Immature natural killer cell (primary cell): Measurements from ENCODE around the gene CDC42BPG. TPM values are rescaled to one million over a fixed set of nuclear protein-coding genes. Genes with fewer than 3 reads are reported as not detected.
A peak's percentile ranks its signal among the peaks of the same experiment; 100 is the strongest.

Source experiments
- DNase-seq, 3 donors: peaks; one replicate each; pipeline ENCODE4 v3.0.0; 2022; ENCODE audit warnings: mixed read lengths in 1 of 3
- H3K27ac Mint-ChIP-seq, 6 donors: one replicate each; pipeline ENCODE4 v1.8.0; 2020; ENCODE audit warnings: mixed read lengths in 6 of 6, mild to moderate bottlenecking in 5 of 6, inconsistent platforms in 4 of 6, moderate library complexity in 3 of 6
- H3K27me3 Mint-ChIP-seq, 3 donors: one replicate each; pipeline ENCODE4 v1.8.0; 2020 to 2021; ENCODE audit warnings: low read depth in 3 of 3, mild to moderate bottlenecking in 3 of 3, mixed read lengths in 3 of 3, moderate library complexity in 3 of 3, inconsistent platforms in 1 of 3
- H3K36me3 Mint-ChIP-seq, 3 donors: one replicate each; pipeline ENCODE4 v1.8.0; 2020; ENCODE audit warnings: mixed read lengths in 3 of 3, inconsistent platforms in 2 of 3, mild to moderate bottlenecking in 2 of 3
- H3K4me1 Mint-ChIP-seq, 2 donors: one replicate each; pipeline ENCODE4 v1.8.0; 2020; ENCODE audit warnings: inconsistent platforms in 2 of 2, mild to moderate bottlenecking in 2 of 2, mixed read lengths in 2 of 2, moderate library complexity in 1 of 2
- H3K4me3 Mint-ChIP-seq, 5 donors: one replicate each; pipeline ENCODE4 v1.8.0; 2020; ENCODE audit warnings: mild to moderate bottlenecking in 5 of 5, mixed read lengths in 5 of 5, inconsistent platforms in 3 of 5, moderate library complexity in 3 of 5
- H3K9me3 Mint-ChIP-seq, 6 donors: one replicate each; pipeline ENCODE4 v1.8.0; 2020; ENCODE audit warnings: mild to moderate bottlenecking in 6 of 6, mixed read lengths in 6 of 6, inconsistent platforms in 4 of 6, moderate library complexity in 3 of 6
- polyA plus RNA-seq, 3 donors: library from polyadenylated mRNA; unstranded; fragments of 300-500 nt; fragmentation: Illumina TruSeq; gene quantifications; one replicate each; pipeline ENCODE4 v1.2.3, GENCODE V29; 2021

CDC42BPG gene
- polyA plus RNA-seq, 3 donors from 2014 or later, result 0.13 to 0.22 TPM; not detected in 1

DNA sequence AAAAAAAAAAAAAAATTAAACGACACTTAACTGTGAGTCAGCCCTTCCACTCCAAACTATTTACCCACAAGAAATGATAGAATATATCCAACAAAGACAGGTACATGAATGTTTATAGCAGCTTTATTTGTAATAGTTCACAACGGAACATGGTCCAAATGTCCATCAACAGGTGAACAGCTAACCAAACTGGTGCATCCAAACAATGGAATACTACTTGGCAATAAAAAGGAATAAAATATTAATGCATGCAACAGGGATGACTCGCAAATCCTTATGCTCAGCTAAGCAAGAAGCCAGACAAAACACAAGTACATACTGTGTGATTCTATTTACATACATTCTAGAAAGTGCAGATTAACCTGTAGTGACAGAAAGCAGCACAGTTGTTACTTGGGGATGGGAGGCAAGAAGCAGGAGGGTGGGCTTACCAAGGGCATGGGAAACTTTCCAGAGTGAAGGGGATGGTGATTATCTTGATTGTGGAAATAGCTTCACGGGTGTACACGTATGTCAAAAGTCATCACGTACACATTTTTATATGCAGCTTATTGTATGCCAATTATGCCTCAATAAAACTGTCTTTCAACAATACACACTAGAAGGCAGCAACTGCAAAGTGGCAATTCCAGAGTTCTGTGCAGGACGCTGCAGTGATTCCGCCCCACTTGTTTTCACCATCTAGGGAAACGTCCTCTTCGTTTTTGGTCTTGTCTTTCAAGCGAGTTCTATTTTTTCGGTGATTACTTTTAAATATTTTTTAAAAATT, 59.5 kb downstream of the CDC42BPG start:
- H3K4me3 Mint-ChIP-seq, result no peak overlapping the region
- H3K27me3 Mint-ChIP-seq, result peaks cover 0 to 5% (median 0%) of the 10 kb centered on the region in 3 donors
- DNase-seq, result no peak
- no peak overlapping the region for H3K27ac Mint-ChIP-seq
- no peaks in the 10 kb centered on the region for H3K9me3 Mint-ChIP-seq
- peaks cover 4 to 11% of the 10 kb centered on the region in 2 donors for H3K4me1 Mint-ChIP-seq
- no peaks in the 10 kb centered on the region for H3K36me3 Mint-ChIP-seq

DNA sequence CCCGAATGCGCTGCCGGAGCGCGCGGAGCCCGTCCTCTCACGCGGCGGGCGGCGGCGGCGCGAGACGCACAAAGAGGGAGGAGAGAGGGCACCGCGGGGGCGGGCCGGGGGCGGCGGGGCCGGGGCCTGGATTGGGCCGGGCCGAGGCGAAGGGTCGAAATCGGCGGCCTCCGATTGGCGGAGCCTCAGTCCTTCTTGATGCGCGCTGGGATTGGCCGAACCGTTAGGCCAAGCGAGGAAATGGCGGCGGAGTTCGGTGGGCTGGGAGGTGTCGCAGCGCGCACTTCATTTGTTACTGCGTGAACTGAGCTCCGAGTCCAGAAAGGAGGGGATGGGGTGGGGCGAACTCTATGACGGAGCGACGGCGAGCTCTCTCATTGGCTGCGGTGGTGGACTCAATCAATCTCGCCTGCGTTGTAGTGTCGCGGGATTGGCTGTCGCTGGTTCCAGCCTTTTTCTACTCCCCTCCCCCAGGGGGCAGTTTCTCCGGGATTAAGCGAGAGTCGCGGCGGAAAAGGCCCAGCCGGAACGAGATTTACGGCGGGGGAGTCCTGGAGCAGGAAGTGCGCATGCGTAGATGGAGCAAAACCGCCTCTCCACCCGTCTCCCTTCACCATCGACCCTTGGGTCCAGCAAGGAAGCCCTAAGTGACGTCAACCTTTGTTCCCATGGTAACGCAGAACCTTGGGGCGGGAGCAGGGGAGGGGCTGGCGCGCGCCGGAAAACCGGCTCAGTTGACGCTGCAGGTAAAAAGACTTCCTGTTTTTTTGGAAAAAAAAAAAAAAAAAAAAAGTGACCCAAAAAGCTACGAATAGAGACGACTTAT, 65.8 kb downstream of the CDC42BPG start, which contains the start of gene SF1:
TSS of gene SF1 (minus strand) at position 70 of the 826 bp plus-strand sequence. CDS start 150 bp downstream, outside the sequence.
- H3K9me3 Mint-ChIP-seq, result no peaks in the 10 kb centered on the region
- H3K4me1 Mint-ChIP-seq, result peaks cover 42 to 57% of the 10 kb centered on the region in 2 donors
- peak within 1 kb of the TSS; percentile 98 to 100 (median 99) for H3K27ac Mint-ChIP-seq
- peak within 1 kb of the TSS; percentile 89 to 97 (median 94) for H3K4me3 Mint-ChIP-seq
- DNase-seq, result peak; percentile 100
- H3K27me3 Mint-ChIP-seq, result peaks cover 20 to 29% (median 20%) of the 10 kb centered on the region in 3 donors
- H3K36me3 Mint-ChIP-seq, result peaks cover 8 to 30% (median 26%) of the 10 kb centered on the region in 3 donors

DNA sequence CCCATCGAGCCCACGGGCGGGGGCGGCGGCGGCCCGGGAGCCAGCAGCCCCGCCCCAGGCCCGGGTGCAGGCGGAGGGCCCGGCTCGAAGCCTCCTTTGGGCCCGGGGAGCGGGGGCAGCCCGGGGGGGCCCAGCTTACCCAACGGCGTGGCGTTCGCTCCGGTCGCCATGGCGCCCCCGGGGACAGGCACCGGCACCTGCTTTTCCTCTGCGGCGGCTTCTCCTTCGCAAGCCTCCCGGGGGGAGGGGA, 66.3 kb downstream of the CDC42BPG start:
- DNase-seq, result no peak
- Mint-ChIP-seq H3K27ac (peak overlapping the region in 5 of 6 donors; percentile 98 to 100 (median 99)), H3K4me1 (peaks cover 45 to 62% of the 10 kb centered on the region in 2 donors), H3K27me3 (peaks cover 20 to 29% (median 20%) of the 10 kb centered on the region in 3 donors), H3K9me3 (no peaks in the 10 kb centered on the region), H3K36me3 (peaks cover 11 to 35% (median 32%) of the 10 kb centered on the region in 3 donors), H3K4me3 (peak overlapping the region in 4 of 5 donors; percentile 87 to 97 (median 91))

DNA sequence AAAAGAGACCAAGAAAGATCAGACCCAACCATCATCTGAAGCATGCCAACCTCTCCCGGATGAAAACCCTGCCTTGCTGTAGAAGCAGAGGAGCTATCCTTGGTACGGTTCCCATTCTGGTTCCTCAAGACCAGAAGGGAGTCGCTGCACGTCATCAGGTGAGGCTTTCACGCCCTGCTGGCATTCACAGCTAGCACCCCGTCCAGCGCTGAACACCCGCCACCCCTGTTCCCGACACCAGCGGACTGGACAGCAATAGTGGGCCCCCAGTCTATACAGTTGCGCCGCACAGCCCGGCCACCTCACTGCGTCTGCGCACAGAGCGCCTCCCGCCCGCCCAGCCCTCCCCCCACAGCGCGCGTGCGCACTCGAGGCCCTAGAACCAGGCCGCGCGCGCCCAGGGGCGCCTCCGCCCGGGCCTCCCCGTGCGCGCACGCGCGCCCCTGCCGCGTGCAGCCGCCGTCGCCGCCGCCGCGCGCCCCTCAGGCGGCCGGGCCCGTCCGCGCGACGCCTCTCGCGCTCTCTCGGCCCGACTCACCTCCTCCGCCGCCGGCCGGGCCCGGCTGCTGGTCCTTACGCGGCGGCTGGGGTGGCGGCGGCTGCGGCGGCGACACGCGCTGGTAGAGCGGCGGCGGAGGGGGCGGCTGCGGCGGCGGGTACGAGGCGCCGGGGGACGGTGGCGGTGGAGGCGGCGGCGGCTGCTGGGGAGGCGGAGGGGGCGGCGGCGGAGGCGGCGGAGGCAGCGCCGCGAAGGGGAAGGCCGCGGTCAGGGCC, 66.8 kb downstream of the CDC42BPG start:
- peak; percentile 82 to 87 (median 87) for DNase-seq
- Mint-ChIP-seq H3K4me1 (peaks cover 50 to 68% of the 10 kb centered on the region in 2 donors), H3K36me3 (peaks cover 11 to 40% (median 37%) of the 10 kb centered on the region in 3 donors), H3K27me3 (peaks cover 20 to 29% (median 20%) of the 10 kb centered on the region in 3 donors), H3K4me3 (peak overlapping the region; percentile 88 to 95 (median 94)), H3K27ac (peak overlapping the region; percentile 86 to 96 (median 92)), H3K9me3 (no peaks in the 10 kb centered on the region)

DNA sequence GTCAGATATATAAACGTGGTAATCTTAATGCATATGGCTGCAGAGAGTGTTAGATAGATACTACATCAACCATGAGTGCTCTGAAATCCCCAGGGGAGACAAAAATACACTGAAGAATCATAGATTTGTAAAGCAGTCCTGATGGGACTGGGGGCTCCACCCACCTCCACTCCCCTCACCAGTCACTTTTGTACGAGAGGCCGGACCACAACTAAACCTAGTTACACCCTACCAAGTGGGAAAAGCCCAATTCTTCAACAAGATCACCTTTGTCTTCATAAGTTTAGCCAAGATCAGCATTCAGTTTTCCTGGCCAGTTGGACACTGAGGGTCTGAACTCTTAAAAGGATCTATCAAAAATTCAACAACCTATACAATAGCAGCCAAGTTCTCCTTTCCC, 67.6 kb downstream of the CDC42BPG start:
- H3K4me3 Mint-ChIP-seq, result peak overlapping the region; percentile 88 to 95 (median 94)
- H3K27ac Mint-ChIP-seq, result peak overlapping the region; percentile 86 to 96 (median 92)
- no peak for DNase-seq

DNA sequence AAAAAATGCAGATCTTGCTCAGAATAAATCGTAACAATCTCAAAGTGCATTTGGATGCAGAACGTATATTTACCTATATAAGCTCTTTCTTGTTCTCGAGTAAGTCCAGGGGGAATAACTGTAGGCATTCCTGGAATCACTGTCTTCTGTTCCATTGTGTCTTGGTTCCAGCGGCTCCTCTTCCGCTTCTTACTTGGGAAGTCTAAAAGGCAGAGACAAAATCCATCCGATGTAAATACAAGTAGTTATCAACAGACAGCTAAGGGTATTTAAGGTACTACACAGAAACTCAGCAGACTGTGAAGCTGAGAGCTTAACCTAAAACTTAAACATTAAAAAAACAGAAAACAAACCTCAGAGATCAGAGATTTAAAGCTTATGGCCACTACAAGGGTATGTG, 68.0 kb downstream of the CDC42BPG start:
- Mint-ChIP-seq H3K4me1 (peaks cover 62 to 80% of the 10 kb centered on the region in 2 donors), H3K4me3 (peak overlapping the region; percentile 88 to 95 (median 94)), H3K27ac (peak overlapping the region; percentile 86 to 96 (median 92)), H3K36me3 (peaks cover 11 to 52% (median 47%) of the 10 kb centered on the region in 3 donors), H3K9me3 (no peaks in the 10 kb centered on the region), H3K27me3 (peaks cover 20 to 29% (median 23%) of the 10 kb centered on the region in 3 donors)
- no peak for DNase-seq

More for the DNA sequence above, 67.6 kb downstream of the CDC42BPG start:
- Mint-ChIP-seq H3K27me3 (peaks cover 20 to 29% (median 20%) of the 10 kb centered on the region in 3 donors), H3K4me1 (peaks cover 58 to 75% of the 10 kb centered on the region in 2 donors), H3K36me3 (peaks cover 11 to 47% (median 42%) of the 10 kb centered on the region in 3 donors), H3K9me3 (no peaks in the 10 kb centered on the region)

DNA sequence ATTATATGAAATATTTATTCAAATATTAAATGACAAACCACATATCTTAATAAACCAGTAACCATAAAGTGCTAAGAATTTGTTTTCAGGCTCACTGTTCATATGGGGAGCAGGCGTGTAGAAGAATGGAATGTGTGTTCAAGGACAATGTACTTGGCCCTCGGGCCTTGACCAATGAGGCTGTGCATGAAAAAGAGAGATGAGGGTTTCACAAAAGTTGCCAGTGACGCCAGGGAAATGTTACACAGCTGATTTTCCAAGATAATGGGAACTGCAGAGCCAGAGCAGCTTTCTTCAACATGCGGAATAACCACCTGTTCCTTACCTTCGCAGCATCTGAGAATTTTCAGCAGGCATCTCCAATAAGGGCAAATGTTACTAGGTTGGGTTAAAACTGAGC, 70.3 kb downstream of the CDC42BPG start:
- H3K4me1 Mint-ChIP-seq, result peaks cover 63 to 83% of the 10 kb centered on the region in 2 donors
- no peak for DNase-seq
- peak overlapping the region in 1 of 5 donors; percentile 14 for H3K4me3 Mint-ChIP-seq
- H3K9me3 Mint-ChIP-seq, result no peaks in the 10 kb centered on the region
- peaks cover 26 to 71% (median 68%) of the 10 kb centered on the region in 3 donors for H3K36me3 Mint-ChIP-seq
- peak overlapping the region in 4 of 6 donors; percentile 2 to 71 (median 26) for H3K27ac Mint-ChIP-seq
- peaks cover 17 to 33% (median 23%) of the 10 kb centered on the region in 3 donors for H3K27me3 Mint-ChIP-seq

Other genes starting within 250 kb of the CDC42BPG start
- gene NRXN2, start 121.5 kb downstream of the CDC42BPG start, polyA plus RNA-seq, result 1 to 10 TPM in 2 of 3 donors, under 1 TPM in 1; 0.44 to 3.6 (median 3.2) TPM
- gene RASGRP2, start 100.5 kb downstream of the CDC42BPG start, polyA plus RNA-seq, result 100 to 1,000 TPM; 142 to 165 (median 154) TPM
- gene PYGM, start 84.7 kb downstream of the CDC42BPG start, polyA plus RNA-seq, result 1 to 10 TPM in 1 of 3 donors, under 1 TPM in 1, not detected in 1; 0.63 to 1.1 TPM
- gene SF1, start 66.1 kb downstream of the CDC42BPG start, polyA plus RNA-seq, result 100 to 1,000 TPM in 1 of 3 donors, 10 to 100 TPM in 2; 51.1 to 142 (median 56.3) TPM
- gene MAP4K2, start 41.4 kb downstream of the CDC42BPG start, polyA plus RNA-seq, result 10 to 100 TPM in 2 of 3 donors, 1 to 10 TPM in 1; 9.2 to 16.4 (median 15.9) TPM
- 10 to 100 TPM; 15.3 to 36.1 (median 27.1) TPM for gene MEN1, start 34.1 kb downstream of the CDC42BPG start, polyA plus RNA-seq
- gene EHD1, start 34.0 kb upstream of the CDC42BPG start, polyA plus RNA-seq, result 100 to 1,000 TPM; 136 to 247 (median 160) TPM
- 10 to 100 TPM in 1 of 3 donors, 1 to 10 TPM in 2; 3.7 to 10.0 (median 6.7) TPM for gene ATG2A, start 72.6 kb upstream of the CDC42BPG start, polyA plus RNA-seq
- gene PPP2R5B, start 80.0 kb upstream of the CDC42BPG start, polyA plus RNA-seq, result 10 to 100 TPM in 2 of 3 donors, 1 to 10 TPM in 1; 7.8 to 14.6 (median 14.0) TPM
- gene GPHA2, start 91.2 kb upstream of the CDC42BPG start, polyA plus RNA-seq, result not detected
- not detected for gene MAJIN, start 127.5 kb upstream of the CDC42BPG start, polyA plus RNA-seq
- not detected for gene BATF2, start 152.3 kb upstream of the CDC42BPG start, polyA plus RNA-seq
- 100 to 1,000 TPM in 1 of 3 donors, 10 to 100 TPM in 2; 79.1 to 101 (median 80.1) TPM for gene ARL2, start 169.5 kb upstream of the CDC42BPG start, polyA plus RNA-seq
- gene SNX15, start 182.8 kb upstream of the CDC42BPG start, polyA plus RNA-seq, result 10 to 100 TPM; 14.5 to 20.6 (median 19.9) TPM
- gene SAC3D1, start 196.6 kb upstream of the CDC42BPG start, polyA plus RNA-seq, result 10 to 100 TPM in 1 of 3 donors, 1 to 10 TPM in 2; 3.8 to 11.7 (median 9.2) TPM
- gene NAALADL1, start 213.9 kb upstream of the CDC42BPG start, polyA plus RNA-seq, result 100 to 1,000 TPM in 1 of 3 donors, 10 to 100 TPM in 2; 64.4 to 103 (median 88.7) TPM
- gene CDCA5, start 239.4 kb upstream of the CDC42BPG start, polyA plus RNA-seq, result 1 to 10 TPM; 1.8 to 2.9 (median 2.4) TPM
- gene ZFPL1, start 239.6 kb upstream of the CDC42BPG start, polyA plus RNA-seq, result 10 to 100 TPM; 28.3 to 31.2 (median 29.8) TPM